ENCODE measurements around the gene GPR157.
"Not testable (repeated sequence)": the region's sequence is repeated elsewhere in the genome, so short reads cannot be mapped to it uniquely, and the experiment has no call there.

Gene GPR157

GRCh38 chr1:9149151-9149550 lies 20.2 kb upstream of the GPR157 start:
- Histone ChIP-seq H3K4me2 (ENCODE audit: low read length) (no peak overlapping the region), H3K27me3 (ENCODE audit: control insufficient read depth, insufficient read depth, low read length) (no peaks in the 10 kb centered on the region), H3K27ac (no peak overlapping the region), H3K79me2 (no peaks in the 10 kb centered on the region), H2AFZ (no peak overlapping the region), H3K4me1 (no peaks in the 10 kb centered on the region), H3K9ac (no peak overlapping the region), H3K4me3 (ENCODE audit: low read depth, low read length) (no peak overlapping the region), H3K9me3 (ENCODE audit: control insufficient read depth, low read length) (no peaks in the 10 kb centered on the region), H3K36me3 (ENCODE audit: control insufficient read depth, insufficient read depth, low read length) (no peaks in the 10 kb centered on the region)
- no peak for TF ChIP-seq CTCF (IDR thresholded peaks at IDR 0.05)

GRCh38 chr1:9146156-9146555 lies 17.3 kb upstream of the GPR157 start:
- Histone ChIP-seq H3K4me2 (ENCODE audit: low read length) (no peak overlapping the region), H3K9me3 (ENCODE audit: control insufficient read depth, low read length) (no peaks in the 10 kb centered on the region), H2AFZ (no peak overlapping the region), H3K9ac (no peak overlapping the region), H3K36me3 (ENCODE audit: control insufficient read depth, insufficient read depth, low read length) (no peaks in the 10 kb centered on the region), H3K4me1 (no peaks in the 10 kb centered on the region), H3K79me2 (no peaks in the 10 kb centered on the region), H3K27me3 (ENCODE audit: control insufficient read depth, insufficient read depth, low read length) (no peaks in the 10 kb centered on the region), H3K4me3 (ENCODE audit: low read depth, low read length) (no peak overlapping the region), H3K27ac (no peak overlapping the region)
- no peak for TF ChIP-seq CTCF (IDR thresholded peaks at IDR 0.05)

GRCh38 chr1:9145714-9146113 lies 16.8 kb upstream of the GPR157 start:
- Histone ChIP-seq H3K36me3 (ENCODE audit: control insufficient read depth, insufficient read depth, low read length) (no peaks in the 10 kb centered on the region), H3K9ac (no peak overlapping the region), H3K27me3 (ENCODE audit: control insufficient read depth, insufficient read depth, low read length) (no peaks in the 10 kb centered on the region), H2AFZ (no peak overlapping the region), H3K79me2 (no peaks in the 10 kb centered on the region), H3K4me1 (no peaks in the 10 kb centered on the region), H3K4me2 (ENCODE audit: low read length) (no peak overlapping the region), H3K9me3 (ENCODE audit: control insufficient read depth, low read length) (no peaks in the 10 kb centered on the region), H3K27ac (no peak overlapping the region), H3K4me3 (ENCODE audit: low read depth, low read length) (no peak overlapping the region)
- no peak for TF ChIP-seq CTCF (IDR thresholded peaks at IDR 0.05)

GRCh38 chr1:9145021-9145668 lies 16.2 kb upstream of the GPR157 start:
- H3K4me2 ChIP-seq (ENCODE audit: low read length), result no peak overlapping the region

DNA sequence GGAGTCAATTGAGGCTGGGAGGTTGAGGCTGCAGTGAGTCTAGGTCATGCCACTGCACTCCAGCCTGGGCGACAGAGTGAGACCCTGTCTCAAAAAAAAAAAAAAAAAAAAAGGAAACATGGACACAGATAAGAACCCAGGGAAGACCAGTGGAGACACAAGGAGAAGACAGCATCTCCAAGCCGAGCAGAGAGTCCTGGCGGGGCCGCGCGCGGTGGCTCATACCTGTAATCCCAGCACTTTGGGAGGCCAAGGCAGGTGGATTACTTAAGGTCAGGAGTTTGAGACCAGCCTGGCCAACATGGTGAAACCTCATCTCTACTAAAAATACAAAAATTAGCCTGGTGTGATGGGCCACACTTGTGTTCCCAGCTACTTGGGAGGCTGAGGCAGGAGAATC lies 15.6 kb upstream of the GPR157 start:
- H3K36me3 ChIP-seq (ENCODE audit: control insufficient read depth, insufficient read depth, low read length); H3K79me2 ChIP-seq; H3K27me3 ChIP-seq (ENCODE audit: control insufficient read depth, insufficient read depth, low read length): not testable (repeated sequence)

More at GRCh38 chr1:9145021-9145668, 16.2 kb upstream of the GPR157 start:
- no peak overlapping the region for H2AFZ ChIP-seq
- H3K79me2 ChIP-seq, result no peaks in the 10 kb centered on the region
- H3K27ac ChIP-seq, result no peak overlapping the region
- no peaks in the 10 kb centered on the region for H3K27me3 ChIP-seq (ENCODE audit: control insufficient read depth, insufficient read depth, low read length)
- TF ChIP-seq CTCF (IDR thresholded peaks at IDR 0.05), result no peak
- H3K9ac ChIP-seq, result no peak overlapping the region
- no peak overlapping the region for H3K4me3 ChIP-seq (ENCODE audit: low read depth, low read length)
- no peaks in the 10 kb centered on the region for H3K36me3 ChIP-seq (ENCODE audit: control insufficient read depth, insufficient read depth, low read length)
- no peaks in the 10 kb centered on the region for H3K9me3 ChIP-seq (ENCODE audit: control insufficient read depth, low read length)
- no peaks in the 10 kb centered on the region for H3K4me1 ChIP-seq

More for the DNA sequence above, 15.6 kb upstream of the GPR157 start:
- not testable (repeated sequence) for H3K9me3 ChIP-seq (ENCODE audit: control insufficient read depth, low read length); H3K4me2 ChIP-seq (ENCODE audit: low read length); H3K4me1 ChIP-seq; H2AFZ ChIP-seq; H3K4me3 ChIP-seq (ENCODE audit: low read depth, low read length); H3K9ac ChIP-seq; H3K27ac ChIP-seq

All from parathyroid adenoma (tissue), 2 donors.